HG02970 (cell line): ENCODE data around the gene C2CD5.
A peak's percentile ranks its signal among the peaks of the same experiment; 100 is the strongest.

ENCODE experiments used
- ATAC-seq: cut with Tn5 transposase; IDR thresholded peaks from one replicate; pipeline ENCODE4 v1.9.1; 2021; ENCODE audit warnings: mild to moderate bottlenecking, moderate library complexity, moderate number of reproducible peaks; ENCODE audit not compliant: unreplicated experiment, low FRiP score

Gene C2CD5

DNA sequence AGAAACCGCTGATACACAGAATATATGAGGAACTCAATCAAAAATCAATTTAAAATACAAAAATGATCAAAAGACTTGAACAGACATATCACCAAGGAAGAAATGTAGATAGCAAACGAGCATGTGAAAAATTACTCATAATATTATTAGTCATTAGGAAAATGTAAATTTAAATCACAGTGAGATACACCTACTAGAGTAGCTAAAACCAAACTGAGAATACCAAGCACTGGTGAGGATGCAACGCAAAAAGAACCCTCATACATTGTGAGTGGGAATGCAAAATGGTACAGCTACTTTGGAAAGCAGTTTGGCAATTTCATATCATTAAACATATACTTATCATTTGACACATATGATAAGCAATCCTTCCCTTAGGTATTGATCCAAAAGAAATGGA, 108.8 kb downstream of the C2CD5 start:
- no peak for ATAC-seq

DNA sequence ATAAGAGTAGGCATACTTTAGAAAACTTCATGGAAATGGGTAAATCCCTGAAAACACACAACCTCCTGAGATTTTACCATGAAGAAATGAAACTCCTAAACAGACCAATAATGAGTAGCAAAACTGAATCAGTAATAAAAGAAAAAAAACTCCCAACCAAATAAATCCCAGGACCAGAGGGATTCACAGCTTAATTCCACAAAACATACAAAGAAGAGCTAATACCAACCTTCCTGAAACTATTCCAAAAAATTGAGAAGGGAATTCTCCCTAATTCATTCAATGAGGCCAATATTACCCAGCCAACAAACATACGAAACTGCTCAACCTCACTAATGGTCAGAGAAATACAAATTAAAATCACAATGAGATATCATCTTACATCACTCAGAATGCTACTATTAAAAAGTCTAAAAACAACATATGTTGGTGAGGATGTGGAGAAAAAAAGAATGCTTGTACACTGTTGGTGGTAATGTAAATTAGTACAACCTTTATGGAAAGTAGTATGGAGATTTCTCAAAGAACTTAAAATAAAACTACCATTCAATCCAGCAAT, 112.6 kb downstream of the C2CD5 start:
- ATAC-seq, result no peak

DNA sequence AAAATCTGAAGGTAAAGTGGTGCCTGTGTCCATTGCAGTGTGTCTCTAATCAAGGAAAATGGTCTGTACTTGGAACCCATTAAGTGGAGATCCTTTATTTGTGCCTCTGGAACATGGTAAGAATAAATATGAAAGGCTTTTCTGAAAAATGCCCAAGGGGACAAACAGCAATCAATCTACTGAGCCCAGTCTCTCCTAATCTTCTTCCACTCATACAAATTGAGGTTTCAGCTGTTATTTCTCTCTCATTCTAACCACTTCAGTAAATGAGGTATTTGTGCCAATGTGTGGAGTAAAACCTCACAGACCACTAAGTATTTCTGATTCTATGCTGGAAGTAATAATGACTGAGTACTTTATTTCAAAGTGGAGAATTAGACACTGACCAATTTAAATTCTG, 127.5 kb downstream of the C2CD5 start:
- no peak for ATAC-seq

DNA sequence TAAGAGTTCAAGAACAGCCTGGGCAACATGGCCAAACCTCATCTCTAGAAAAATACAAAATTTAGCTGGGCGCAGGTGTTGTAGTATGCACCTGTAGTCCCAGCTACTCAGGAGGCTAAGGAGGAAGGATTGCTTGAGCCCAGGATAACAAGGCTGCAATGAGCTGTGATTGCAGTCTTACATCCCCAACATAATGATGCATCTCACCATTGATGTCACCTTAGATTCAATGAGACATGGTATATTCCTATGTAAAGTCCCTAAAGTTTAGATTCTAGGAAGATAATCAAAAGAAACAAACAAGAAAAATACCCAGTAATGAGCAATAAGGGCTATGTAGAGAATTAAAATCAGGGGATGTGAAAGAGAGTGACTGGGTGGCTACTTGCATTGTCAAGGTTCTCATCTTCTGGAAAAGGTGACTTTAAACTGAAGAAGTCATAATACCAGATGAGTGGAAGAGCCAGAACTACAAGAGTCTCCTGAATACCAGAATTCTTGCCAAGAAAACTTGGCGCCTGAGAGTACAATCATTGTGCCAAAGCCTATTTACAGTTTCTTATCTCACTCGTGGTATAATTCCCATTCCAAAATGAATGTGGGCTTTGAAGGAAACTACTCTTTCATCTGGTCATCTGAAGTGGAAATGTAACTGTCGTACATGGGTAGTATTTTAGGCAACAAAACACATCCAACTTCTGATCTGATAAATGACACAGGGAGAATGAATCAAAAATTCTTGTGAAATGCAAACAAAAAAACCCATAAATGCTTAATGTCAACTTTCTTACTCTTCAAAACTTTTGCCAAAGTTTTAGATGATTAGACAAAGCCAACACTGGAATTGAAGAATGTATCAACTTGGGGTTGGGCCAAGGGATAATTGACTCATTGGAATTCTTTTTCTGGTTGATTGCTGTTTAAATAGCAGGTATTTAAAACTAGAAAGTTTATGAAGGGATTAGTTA, 128.7 kb downstream of the C2CD5 start:
- no peak for ATAC-seq

DNA sequence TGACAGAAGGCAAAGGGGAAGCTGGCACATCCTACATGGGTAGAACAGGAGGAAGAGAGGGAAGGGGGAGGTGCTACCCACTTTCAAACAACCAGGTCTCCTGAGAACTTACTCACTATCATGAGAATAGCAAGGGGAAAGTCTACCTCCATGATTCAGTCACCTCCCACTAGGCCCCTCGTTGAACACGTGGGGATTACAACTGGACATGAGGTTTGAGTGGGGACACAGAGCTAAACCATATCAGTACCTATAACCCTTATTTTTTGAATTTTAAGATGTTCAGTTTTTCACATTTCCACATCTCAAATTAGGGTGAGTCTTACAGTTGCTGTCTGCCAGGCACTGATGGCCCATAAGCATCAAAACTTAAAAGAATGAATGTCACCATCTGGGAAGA, 129.6 kb downstream of the C2CD5 start:
- no peak for ATAC-seq

DNA sequence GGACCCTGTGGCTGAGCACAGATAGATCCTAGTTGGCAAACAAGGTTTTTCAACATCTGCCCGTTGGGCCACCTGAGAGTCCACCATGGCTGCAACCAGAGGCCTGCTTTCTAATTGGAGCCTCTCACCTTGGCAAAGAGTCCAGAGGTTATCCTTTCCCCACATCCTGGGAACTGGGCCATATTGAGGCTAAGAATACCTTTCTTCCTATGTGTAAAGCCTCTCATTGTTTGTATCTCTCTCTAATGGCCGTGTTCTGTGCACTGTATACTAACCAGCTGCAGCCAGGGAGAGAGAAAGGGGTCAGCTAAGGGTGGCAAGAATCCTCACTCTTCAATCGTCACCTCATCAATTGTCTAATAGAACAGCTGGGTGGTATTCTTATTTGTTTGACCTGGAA, 130.8 kb downstream of the C2CD5 start:
- no peak for ATAC-seq

DNA sequence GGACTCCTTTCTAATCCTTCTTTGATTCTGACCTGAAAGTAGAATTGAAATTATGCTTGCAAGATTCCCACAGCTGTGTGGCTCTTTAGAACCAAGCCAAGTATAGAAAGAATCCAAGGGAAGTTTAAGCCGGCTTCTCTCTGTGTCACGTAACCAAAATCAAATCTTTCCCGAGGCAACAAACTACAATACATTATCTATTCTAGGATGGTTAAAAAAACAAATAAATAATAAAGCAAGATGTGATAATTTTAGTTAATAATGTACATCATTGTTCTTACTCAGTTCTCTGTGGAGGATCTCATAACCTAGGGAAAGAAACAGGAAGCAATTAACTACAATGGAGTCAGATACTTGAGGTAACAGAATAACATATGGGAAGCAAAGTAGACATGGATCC, 131.8 kb downstream of the C2CD5 start:
- ATAC-seq, result no peak

DNA sequence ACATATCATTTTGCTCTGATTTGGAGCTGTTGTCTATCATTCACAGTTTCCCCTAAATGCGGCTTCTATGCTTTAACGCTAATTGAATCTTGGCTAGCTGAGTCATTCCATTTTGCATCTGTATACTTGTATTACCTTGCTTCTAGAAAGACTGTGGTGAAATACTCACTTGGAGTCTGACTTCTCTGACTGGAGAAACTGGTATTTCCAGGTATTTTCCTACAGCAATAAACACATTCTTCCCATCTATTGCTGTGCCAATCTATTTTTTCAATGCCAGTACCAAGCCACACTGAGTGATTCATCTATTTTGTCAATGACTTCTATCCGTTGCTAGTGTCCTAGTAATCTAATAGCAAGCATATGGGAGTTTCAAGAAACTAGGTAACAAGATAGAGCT, 133.9 kb downstream of the C2CD5 start:
- ATAC-seq, result no peak

DNA sequence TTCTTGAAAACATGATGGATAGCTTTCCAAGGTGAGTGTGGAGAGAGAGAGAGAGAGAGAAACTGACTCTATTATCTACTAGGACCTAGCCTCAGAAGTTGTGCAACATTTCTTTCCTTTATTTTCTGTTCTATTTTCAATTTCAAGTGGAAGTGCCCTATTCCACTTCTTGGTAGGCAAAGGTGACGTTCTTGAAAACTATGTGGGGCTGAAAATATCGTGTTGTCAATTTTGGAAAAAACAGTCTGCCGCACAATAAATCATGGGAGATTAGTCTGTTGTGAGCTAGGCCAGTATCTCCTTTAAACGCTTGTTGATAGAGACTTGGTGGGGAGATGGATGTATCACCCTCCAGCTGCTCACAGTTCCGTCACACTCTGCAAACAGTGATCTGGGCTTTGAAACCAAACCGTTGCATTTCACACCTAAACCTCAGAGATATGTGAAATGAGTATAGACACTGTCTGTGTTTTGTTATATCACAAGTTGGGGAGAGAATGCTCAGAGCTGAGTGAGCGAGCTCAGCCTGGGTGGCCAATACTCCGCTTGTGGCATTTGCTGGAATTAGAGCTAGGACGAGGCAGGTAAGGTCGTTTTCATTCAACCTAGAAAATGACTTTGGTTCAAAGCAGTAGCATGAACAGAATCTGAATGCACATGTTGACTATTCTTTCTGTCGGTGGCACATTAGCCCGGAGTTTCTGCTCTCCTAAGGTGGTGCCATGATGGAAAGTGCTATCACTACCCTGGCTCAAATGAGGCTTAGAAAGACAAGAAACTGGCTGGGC, 134.8 kb downstream of the C2CD5 start:
- peak; percentile 86 for ATAC-seq

DNA sequence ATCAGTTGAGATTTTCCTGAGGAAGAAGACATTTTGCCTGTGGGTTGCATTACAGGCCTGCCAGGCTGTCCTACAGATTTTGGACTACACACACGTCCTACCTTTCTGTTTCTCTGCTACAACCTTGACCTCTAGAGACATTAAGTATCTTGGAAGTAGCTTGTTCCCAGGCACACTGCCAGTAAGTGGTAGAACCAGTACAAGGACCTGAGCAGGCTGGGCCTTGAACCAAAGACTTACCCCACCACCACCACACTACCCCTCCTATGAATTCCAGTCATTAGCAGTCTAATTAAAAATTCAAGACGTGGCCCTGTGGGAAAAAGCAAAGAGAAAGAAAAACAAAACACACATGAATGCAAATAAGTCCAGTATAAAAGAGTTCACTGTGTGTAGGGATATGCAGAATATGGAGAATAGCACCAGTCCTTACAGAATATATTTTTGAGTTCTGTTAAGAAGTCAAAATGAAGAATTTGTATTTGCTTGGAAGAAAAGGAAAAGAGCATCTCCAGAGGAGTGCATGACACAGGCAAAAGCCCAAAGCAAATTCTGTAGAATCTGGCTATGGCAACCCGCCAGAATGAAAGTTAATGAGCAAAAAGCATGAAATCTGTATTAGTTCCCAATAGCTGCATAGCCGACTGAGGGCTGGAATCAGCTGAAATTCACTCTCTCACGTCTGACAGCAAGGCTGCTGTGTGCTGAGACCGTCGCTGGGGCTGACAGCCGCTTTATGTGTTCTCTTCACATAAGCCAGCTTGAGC, 135.5 kb downstream of the C2CD5 start:
- ATAC-seq, result no peak

DNA sequence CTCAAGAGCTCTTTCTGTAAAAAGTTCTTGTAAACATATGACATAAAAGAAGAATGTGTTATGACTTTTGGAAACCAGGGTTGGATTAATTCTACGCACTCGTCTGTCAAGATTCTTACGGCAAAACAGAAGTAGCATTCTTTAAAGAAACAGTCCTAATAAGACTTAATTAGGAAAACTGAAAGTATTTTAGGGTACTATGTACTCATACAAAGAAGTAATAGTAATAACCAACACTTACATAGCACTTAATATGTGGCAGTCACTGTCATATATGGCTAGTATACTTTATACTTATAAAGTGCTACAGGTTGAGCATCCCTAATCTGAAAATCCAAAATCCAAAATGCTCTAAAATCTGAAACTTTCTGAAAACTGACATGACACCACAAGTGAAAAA, 136.9 kb downstream of the C2CD5 start:
- no peak for ATAC-seq

DNA sequence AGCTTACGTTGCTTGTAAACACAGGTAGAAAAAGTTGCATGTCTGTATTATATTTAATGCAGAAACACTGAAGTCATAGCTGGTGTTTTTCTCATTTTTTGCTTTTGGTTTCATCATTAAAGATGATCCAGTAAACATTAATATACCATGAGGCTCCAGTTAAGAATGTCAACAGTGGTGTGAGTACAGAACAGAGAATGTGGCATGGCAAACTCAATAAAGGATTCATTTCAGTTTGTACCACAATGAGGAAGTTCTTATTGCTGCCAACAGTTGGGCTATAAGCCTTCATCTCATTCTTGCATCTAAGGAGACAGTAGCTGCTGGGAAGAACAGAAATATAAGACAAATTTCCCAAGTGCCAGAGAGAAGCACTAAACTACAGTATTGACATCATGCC, 137.7 kb downstream of the C2CD5 start:
- ATAC-seq, result no peak

DNA sequence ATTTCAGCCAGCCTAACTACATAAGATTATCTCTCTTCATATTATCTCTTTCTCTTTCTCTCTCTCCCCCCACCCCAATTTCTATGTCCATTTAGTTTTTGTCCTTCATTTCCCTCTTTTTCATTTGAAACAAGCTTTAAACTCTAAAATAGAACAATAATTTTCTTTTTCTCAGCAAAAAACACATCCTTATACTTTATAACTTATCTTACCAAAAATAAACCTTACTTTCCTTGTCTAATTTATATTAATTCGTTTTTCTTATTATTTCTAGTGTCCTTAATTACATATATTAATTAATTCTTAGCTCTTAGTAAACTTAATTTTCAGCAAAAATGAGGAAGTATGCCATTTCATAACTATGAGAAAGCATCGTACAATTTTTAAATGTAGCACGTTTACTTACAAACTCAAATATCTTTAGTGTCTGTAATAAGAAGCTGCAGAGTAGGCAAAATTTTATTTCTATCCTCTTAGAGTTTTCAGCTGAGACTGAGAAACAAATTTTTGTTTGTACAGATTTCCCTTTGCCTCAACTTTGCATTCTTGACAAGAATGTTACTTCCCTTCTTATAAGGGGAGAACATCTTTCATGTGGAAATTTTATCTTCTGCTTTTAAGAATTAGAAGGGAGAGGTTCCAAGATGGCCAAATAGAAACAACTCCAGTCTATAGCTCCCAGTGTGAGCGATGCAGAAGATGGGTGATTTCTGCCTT, 144.7 kb downstream of the C2CD5 start:
- ATAC-seq, result no peak
